Esophagus muscularis mucosa (tissue), 3 donors: Measurements from ENCODE around the gene RASA1.

ENCODE experiments used
- CTCF ChIP-seq, 3 experiments: fragments of 200-600 bp in 2 of 3; fragments of 450-650 bp in 1 of 3; sonication (generic) in 2 of 3; IDR thresholded peaks; one replicate each; pipeline ENCODE4 v1.5.1; 2017 to 2019; ENCODE audit warnings: antibody characterized with exemption in 3 of 3, mild to moderate bottlenecking in 2 of 3, moderate library complexity in 1 of 3
- POLR2A ChIP-seq: fragments of 450-650 bp; IDR thresholded peaks from one replicate; pipeline ENCODE4 v1.6.1; 2017; ENCODE audit warnings: antibody characterized with exemption, moderate library complexity, mild to moderate bottlenecking, low read depth
- POLR2AphosphoS5 ChIP-seq, 2 donors: sonication (generic); formaldehyde crosslinking; IDR thresholded peaks; one replicate each; pipeline ENCODE4 v1.6.1; 2017; ENCODE audit warnings: antibody characterized with exemption in 2 of 2

GRCh38 chr5:87382224-87382623 lies 114.5 kb downstream of the RASA1 start:
- no peak for TF ChIP-seq CTCF (IDR thresholded peaks at IDR 0.05)
- no peak for TF ChIP-seq POLR2A
- TF ChIP-seq POLR2AphosphoS5 (IDR thresholded peaks at IDR 0.05), result no peak
